ENCODE data around the gene TP73.

DNA sequence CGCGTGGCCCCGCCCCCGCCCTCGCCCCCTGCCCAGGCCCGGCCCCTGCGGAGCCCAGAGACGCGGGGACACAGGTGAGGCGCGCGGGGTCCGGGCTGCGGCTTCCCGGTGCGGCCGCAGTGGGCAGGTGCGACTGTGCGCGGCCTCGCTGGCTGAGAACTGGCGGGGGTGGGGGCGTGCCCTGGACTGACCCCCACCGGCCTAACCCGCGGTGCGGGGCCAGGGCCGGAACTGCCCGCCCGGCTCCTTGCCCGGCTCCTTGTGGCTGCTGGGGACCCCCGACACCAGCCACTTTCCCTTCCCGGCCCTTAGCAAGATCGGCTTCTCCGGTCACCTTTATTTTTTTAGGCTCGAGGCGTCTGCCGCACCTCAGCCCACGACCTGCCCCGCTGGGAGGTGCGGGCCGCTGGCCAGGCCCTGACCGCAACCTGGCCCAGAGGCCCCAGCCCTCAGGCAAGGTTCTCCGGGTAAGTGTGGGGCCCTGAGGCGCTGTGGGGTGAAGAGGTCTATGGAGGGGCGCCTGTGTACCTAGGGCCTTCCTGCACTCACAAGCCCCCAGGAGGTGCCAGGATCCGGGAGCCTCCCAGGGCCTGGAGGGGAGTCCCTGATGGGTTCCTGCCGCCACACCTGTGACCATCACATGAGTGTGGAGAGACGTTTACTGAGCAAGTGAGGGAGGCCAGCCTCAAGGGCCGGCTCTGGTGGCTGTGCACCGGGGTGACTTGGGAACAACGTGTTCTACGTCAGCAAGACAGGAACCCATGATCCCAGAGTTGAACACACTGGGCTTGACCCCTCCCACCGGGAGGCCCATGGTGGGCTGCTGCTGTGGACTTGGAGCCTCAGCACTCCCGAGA lies 120.6 kb downstream of the TP73 start, which contains the start of gene SMIM1:
- TF ChIP-seq, protein P1, sequence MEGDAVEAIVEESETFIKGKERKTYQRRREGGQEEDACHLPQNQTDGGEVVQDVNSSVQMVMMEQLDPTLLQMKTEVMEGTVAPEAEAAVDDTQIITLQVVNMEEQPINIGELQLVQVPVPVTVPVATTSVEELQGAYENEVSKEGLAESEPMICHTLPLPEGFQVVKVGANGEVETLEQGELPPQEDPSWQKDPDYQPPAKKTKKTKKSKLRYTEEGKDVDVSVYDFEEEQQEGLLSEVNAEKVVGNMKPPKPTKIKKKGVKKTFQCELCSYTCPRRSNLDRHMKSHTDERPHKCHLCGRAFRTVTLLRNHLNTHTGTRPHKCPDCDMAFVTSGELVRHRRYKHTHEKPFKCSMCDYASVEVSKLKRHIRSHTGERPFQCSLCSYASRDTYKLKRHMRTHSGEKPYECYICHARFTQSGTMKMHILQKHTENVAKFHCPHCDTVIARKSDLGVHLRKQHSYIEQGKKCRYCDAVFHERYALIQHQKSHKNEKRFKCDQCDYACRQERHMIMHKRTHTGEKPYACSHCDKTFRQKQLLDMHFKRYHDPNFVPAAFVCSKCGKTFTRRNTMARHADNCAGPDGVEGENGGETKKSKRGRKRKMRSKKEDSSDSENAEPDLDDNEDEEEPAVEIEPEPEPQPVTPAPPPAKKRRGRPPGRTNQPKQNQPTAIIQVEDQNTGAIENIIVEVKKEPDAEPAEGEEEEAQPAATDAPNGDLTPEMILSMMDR (IDR thresholded peaks at IDR 0.05): no peak
- no peak for TF ChIP-seq EZH2 (IDR thresholded peaks at IDR 0.05; ENCODE audit: borderline replicate concordance, insufficient read depth, low read depth, low read length, poor library complexity, severe bottlenecking)

Measured in B cell (primary cell).